Tibial artery (tissue), 4 donors: Measurements from ENCODE around the gene RIC8B.

Experiments used
- DNase-seq, 2 donors: peaks; one replicate each; pipeline ENCODE4 v3.0.0-alpha.2; 2019
- H3K27ac ChIP-seq, 2 donors: fragments of 200-600 bp; sonication (generic) in 1 of 2; 1 replicate in 1 of 2; 2 replicates in 1 of 2; pipeline ENCODE4 v1.5.1; 2018 to 2019; ENCODE audit warnings: mild to moderate bottlenecking in 1 of 2
- H3K27me3 ChIP-seq, 2 donors: fragments of 200-600 bp; sonication (generic) in 1 of 2; one replicate each; pipeline versions ENCODE4 v1.5.1 to v1.6.0; 2016 to 2019
- H3K36me3 ChIP-seq, 3 donors: fragments of 200-600 bp; sonication (generic) in 2 of 3; one replicate each; pipeline ENCODE4 v1.5.1; 2016 to 2019; ENCODE audit warnings: mild to moderate bottlenecking in 2 of 3
- H3K4me1 ChIP-seq, 4 donors: fragments of 200-600 bp; sonication (generic) in 2 of 4; 1 replicate in 3 of 4; 2 replicates in 1 of 4; pipeline ENCODE4 v1.5.1; 2016 to 2019
- H3K4me3 ChIP-seq, 2 donors: fragments of 200-600 bp; sonication (generic) in 1 of 2; 1 replicate in 1 of 2; 2 replicates in 1 of 2; pipeline ENCODE4 v1.5.1; 2018 to 2019; ENCODE audit warnings: mild to moderate bottlenecking in 2 of 2
- H3K9me3 ChIP-seq, 3 donors: fragments of 200-600 bp; sonication (generic) in 1 of 3; one replicate each; pipeline ENCODE4 v1.5.1; 2016 to 2019
- CTCF ChIP-seq, 2 experiments: fragments of 200-600 bp in 1 of 2; fragments of 450-650 bp in 1 of 2; IDR thresholded peaks; one replicate each; pipeline ENCODE4 v1.5.1; 2017 to 2019; ENCODE audit warnings: antibody characterized with exemption in 2 of 2, mild to moderate bottlenecking in 1 of 2, moderate library complexity in 1 of 2
- intact Hi-C: fragments of 100-400 bp; cut with DNase I; formaldehyde crosslinking; loops from one replicate; pipeline ENCODE4 v1.15.0; 2023; ENCODE audit warnings: low total_unique reads

The RIC8B gene

GRCh38 chr12:106855221-106855758 is 80.8 kb downstream of the RIC8B start:
- Histone ChIP-seq H3K4me3 (no peak overlapping the region), H3K27ac (no peak overlapping the region), H3K4me1 (no peaks in the 10 kb centered on the region), H3K36me3 (peaks cover 14 to 32% (median 29%) of the 10 kb centered on the region in 3 donors), H3K27me3 (no peaks in the 10 kb centered on the region), H3K9me3 (no peaks in the 10 kb centered on the region)
- intact Hi-C loops = no loop called here
- no peak for DNase-seq
- no peak for TF ChIP-seq CTCF (IDR thresholded peaks at IDR 0.05)

DNA sequence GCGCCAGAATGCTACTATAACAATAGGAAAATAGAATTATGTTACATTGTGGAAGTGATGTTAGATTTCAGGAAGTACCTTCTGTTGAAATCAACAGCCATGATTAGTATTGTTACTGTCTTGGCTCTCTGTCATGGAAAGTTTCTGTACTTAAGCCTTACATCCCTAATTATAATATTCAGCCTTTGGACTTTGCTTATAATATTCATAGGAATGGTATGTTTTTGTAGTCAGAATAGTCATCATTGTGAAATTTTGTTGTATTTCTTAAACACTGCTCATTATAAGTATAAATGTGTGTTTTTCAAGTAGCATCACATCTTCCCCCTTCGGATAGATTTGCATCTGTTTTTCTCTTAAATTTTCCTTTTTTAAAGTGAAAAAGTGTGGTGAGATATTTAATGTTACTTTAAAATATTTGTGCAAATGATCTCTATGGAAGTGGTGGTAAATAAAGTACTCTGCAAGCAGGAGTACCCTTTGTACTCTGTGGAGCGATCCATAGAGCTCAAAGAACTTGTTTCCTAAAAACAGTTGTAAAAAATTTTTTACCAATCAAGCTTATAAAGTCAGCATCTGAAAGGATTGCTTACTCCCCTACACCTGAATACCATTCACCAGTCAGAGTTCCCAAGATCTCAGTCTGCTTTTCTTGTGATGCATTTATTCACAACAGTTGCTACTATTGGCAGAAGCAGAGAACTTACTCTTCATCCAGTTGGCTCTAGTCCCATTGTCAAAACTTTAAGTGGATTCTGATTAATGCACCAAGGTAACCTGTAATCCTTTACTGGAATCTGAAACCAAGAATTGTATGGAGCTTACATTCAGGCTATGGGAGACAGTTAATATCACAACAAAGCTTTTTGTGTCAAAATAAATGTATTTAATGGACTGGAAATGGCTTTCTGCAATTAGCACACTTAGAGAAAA is 87.8 kb downstream of the RIC8B start:
- TF ChIP-seq CTCF (IDR thresholded peaks at IDR 0.05) = no peak
- Histone ChIP-seq H3K27ac (no peak overlapping the region), H3K9me3 (no peaks in the 10 kb centered on the region), H3K36me3 (peaks cover 14 to 20% (median 17%) of the 10 kb centered on the region in 3 donors), H3K27me3 (no peaks in the 10 kb centered on the region), H3K4me3 (no peak overlapping the region), H3K4me1 (peaks cover 0 to 45% (median 17%) of the 10 kb centered on the region in 4 donors)
- intact Hi-C loops = no loop called here
- DNase-seq = no peak

- intact Hi-C loops = no loop called here
- no peak for TF ChIP-seq CTCF (IDR thresholded peaks at IDR 0.05)
- H3K4me1 ChIP-seq = peaks cover 0 to 53% (median 20%) of the 10 kb centered on the region in 4 donors
- DNase-seq = no peak
- H3K27ac ChIP-seq = no peak overlapping the region
- H3K9me3 ChIP-seq = no peaks in the 10 kb centered on the region
- no peaks in the 10 kb centered on the region for H3K27me3 ChIP-seq
- no peak overlapping the region for H3K4me3 ChIP-seq
- H3K36me3 ChIP-seq = peaks cover 14 to 20% (median 14%) of the 10 kb centered on the region in 3 donors
These were observed 88.7 kb downstream of the RIC8B start for GRCh38 chr12:106863189-106863588.

GRCh38 chr12:106865683-106866082 is 91.2 kb downstream of the RIC8B start:
- no peaks in the 10 kb centered on the region for H3K27me3 ChIP-seq
- intact Hi-C loops = no loop called here
- no peaks in the 10 kb centered on the region for H3K9me3 ChIP-seq
- no peak overlapping the region for H3K27ac ChIP-seq
- DNase-seq = no peak
- peaks cover under 1 to 7% (median 6%) of the 10 kb centered on the region in 3 donors for H3K36me3 ChIP-seq
- no peak for TF ChIP-seq CTCF (IDR thresholded peaks at IDR 0.05)
- H3K4me1 ChIP-seq = peaks cover 0 to 53% (median 20%) of the 10 kb centered on the region in 4 donors
- H3K4me3 ChIP-seq = no peak overlapping the region

DNA sequence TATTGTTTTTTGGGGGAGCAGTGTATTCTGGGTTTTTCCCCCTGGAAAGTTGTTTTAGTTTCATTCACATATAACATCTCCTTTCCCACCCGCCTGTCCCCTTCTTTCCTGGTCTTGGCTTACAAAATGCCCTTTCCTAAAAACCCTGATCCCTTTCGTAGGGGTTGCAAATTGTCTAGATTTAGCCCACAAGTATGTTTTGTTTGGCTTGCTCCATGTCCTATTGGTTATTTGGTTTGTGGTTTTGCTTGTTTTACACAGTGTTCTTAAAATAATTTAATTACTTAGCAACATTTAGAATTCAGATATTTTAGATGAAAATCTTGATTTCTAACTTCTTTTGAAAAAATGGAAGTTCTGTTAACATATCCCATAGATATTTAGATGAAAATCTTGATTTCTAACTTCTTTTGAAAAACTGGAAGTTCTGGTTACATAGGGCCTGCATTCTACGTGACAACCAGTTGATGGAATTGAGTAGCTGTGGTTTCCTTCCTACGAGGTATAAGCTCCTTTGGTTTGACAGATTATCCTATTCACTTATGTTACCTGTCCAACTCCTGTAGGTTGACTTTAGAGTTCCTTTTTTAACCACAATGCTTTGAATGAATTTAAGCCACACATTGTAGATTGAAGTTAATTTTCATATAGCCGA is 92.1 kb downstream of the RIC8B start:
- Histone ChIP-seq H3K9me3 (no peaks in the 10 kb centered on the region), H3K4me3 (no peak overlapping the region), H3K36me3 (no peaks in the 10 kb centered on the region), H3K4me1 (peaks cover 0 to 47% (median 20%) of the 10 kb centered on the region in 4 donors), H3K27ac (peak overlapping the region; percentile 4 to 16), H3K27me3 (no peaks in the 10 kb centered on the region)
- DNase-seq = no peak
- TF ChIP-seq CTCF (IDR thresholded peaks at IDR 0.05) = no peak
- intact Hi-C loops = no loop called here
